HuH-7.5 (cell line): ENCODE results near the gene MED31.
"Not testable (repeated sequence)": the region's sequence is repeated elsewhere in the genome, so short reads cannot be mapped to it uniquely, and the experiment has no call there.

Source experiments
- DNase-seq: peaks from one replicate; pipeline ENCODE4 v3.0.0; 2011; ENCODE audit warnings: low spot score

MED31 gene

DNA sequence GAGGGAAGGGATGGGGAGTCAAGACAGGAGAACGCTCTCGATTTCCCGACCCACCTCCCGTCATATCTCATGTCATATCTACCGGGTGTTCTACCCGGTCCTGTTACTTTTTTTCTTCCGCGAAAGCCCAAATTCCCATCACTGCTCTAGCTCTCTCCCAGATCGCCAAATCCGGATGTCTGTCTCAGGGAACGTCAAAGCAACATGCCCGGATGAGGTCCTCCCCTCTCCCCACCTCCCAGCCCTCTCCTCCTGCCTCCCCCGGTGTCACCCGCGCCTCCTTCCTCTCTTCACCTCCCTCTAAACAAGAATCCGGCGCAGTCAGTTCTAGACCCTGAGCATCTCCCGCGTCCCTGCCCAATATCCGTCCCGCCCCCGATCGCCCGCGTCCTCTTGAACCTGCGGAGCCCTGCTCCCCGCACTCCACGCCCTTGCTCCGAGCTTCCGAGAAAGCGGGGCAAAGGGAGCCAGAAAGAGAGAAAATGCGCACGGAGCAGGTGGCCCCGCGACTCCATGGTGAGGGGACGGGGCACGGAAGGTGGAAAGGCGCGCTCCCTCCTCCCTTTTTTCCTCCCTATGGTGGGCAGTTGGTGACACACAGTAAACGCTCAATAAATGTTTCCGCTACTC lies 4.4 kb upstream of the MED31 start:
- DNase-seq, result not testable (repeated sequence)

- DNase-seq, result no peak
Observed at GRCh38 chr17:6654841-6655731, 3.7 kb upstream of the MED31 start.

DNA sequence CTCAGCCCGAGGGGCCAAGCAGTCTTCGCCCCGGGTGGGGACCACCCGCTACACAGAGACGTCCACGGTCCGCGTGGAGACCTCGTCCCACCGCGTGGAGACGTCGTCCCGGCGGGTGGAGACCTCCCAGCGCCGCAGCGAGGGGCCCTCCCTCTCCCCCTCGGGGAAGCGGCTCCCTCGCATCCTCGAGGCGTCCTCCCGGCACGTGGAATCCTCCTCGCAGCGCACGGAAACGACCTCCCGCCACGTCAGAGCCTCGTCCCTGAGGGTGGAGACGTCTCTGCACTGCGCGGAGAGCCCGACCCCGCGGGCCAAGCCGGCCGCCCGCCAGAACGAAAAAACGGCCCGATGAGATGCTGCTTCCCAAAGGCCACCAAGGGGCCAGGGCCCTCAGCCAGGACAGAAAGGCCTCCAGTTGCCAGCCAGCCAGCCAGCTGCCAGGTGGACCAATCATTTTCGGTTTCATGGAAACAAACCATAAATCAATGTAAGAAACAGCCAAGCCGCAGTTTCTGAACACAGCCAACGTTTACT lies 581 bp upstream of the MED31 start:
- peak; percentile 48 for DNase-seq

- no peak for DNase-seq
Observed at GRCh38 chr17:6648181-6648580, 3.2 kb downstream of the MED31 start.

DNA sequence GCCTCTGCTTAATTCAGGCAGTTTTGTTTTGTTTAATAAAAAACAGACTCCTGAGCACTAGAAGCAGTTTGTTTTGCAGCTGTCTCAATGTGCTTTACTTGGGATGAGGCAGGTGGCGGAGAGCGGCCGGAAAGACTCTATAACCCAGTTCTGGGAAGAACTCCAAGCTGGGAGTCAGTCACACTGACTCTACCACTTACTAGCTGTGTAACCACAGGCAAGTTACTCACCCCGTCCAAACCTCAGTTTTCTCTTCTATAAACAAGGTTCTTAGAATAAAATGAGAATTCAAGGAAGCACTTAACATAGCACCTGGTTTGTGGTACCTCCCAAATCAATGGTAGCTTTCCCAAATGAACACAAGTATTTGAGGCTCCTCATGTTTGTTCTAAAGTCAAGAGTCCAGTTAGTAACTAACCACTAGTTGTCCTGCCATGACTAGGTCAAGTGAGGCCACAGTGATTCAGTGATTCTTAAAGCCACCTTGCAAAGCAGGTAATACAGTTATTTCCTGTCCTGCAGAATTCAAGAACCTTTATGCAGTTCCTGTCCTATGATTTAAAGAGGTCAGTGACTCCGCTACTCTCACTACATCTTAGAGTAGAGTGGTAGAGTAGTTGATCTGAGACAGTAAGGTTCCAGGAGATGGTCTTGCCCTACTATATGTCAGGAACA lies 7.8 kb downstream of the MED31 start:
- no peak for DNase-seq

- no peak for DNase-seq
Observed at GRCh38 chr17:6642592-6642991, 8.8 kb downstream of the MED31 start.

DNA sequence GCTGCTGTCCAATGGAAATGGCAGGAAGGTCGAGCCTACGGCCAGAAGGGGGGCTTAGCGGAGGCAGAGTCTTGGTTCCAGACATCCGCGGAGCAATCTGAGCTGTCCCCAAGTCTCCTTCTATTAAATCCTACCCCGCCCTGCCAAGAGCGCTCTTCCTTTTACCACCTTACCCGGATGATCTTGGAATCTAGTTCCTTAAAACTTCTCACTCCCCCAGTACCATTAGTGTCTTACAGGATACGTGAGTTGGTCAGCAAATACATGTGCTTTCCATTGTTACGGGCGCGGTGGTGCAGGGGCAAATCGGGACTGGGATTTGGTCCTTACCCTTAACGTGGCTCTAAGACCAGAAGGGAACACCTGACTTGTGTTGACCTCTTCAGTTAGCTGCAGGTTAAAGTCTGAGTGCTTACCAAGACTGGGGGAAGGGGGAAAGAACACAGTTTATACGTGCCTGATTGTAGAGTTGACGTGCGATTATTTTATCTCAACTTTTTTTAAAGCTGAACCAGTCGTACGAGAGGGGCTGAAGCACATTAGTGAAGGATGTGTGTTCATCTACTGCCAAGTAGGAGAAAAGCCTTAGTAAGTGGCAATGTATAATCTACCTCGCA lies 10.1 kb downstream of the MED31 start:
- DNase-seq, result no peak

DNA sequence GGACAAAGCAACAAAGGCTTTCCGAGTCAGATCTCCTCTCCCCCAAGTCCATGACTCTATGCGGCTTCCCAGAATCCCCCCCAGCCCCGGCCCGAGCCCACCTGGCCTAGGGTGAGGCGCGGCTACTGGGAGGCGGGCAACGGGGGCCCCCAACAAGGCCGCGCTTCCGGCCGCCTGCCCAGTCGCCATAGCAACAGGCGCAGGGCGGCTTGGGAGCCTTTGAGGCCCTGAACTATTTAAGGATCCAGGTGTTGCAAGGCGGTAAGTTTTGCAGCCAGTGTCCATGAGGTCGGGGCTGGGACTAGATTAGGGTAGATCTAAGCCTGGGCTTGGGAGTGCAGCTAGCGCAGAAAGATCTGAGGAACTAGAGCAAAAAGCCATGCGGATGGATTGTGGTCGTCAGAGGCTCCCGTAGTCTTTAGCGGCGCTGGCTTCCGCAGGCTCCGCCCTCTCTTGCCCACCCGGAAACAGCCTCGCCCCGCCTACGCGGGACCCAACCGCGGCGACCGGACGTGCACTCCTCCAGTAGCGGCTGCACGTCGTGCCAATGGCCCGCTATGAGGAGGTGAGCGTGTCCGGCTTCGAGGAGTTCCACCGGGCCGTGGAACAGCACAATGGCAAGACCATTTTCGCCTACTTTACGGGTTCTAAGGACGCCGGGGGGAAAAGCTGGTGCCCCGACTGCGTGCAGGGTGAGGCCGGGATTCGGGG lies 10.7 kb downstream of the MED31 start, which contains the start of the genes KIAA0753 and TXNDC17:
TSS of gene KIAA0753 (minus strand) at position 176 of the 711 bp plus-strand sequence. CDS start 5,608 bp downstream, outside the sequence.
TSS of gene TXNDC17 (plus strand) at position 525 of the 711 bp plus-strand sequence. CDS start at position 548, 23 bp downstream.
- DNase-seq, result peak; percentile 48

DNA sequence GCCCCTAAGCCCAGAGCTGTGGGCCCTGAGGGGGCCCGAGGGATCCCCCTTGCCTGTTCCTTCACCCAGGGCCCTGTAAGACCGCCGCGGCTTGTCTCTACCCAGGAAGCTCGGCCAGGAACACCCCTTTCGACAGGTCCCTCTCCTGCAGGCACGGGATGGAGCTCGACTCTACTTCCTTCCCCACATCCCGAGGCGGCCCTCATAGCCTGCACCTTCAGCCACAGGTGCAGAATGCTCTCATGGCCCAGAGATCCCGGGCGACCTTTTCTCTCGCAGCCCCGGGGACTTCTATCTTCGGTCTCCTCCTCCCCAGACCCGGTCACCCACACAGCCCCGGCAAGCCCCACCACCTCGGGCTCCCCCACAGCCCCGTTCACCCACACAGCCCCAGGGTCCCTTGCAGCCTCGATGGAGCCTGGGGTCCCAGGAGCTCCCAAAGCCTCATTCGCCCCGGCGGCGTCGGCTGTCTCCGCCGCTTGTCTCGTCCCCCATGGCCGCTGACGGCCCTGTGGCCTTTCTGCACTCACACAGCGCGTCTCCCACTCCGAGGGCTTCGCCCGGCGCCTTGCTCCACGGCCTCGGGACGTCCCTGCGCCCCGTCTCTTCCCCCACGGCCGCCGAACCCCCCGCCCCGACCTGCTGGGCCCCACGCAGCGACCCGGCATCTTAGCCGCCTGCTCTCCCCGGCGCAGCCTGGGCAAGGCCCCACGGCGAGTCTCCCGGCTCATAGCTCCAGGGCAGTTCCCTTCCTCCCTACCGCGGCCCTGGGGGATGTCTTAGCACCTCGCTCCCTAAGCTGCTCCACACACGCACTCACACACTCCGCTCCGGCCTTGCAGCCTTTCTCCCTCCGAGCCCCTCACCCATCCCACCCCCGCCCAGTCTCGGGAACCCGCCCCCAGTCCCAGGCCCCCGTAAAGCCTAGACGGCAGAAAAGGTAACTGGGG lies 11.5 kb downstream of the MED31 start:
- no peak for DNase-seq

GRCh38 chr17:6639014-6639585 lies 12.3 kb downstream of the MED31 start:
- DNase-seq, result no peak

- no peak for DNase-seq
Observed at GRCh38 chr17:6638046-6638908, 13.1 kb downstream of the MED31 start.

- no peak for DNase-seq
Observed at GRCh38 chr17:6637458-6637840, 14.0 kb downstream of the MED31 start.

- DNase-seq, result no peak
Observed at GRCh38 chr17:6636616-6637457, 14.6 kb downstream of the MED31 start.

- DNase-seq, result no peak
Observed at GRCh38 chr17:6636105-6636504, 15.3 kb downstream of the MED31 start.

- DNase-seq, result no peak
Observed at GRCh38 chr17:6633263-6633662, 18.1 kb downstream of the MED31 start.

- no peak for DNase-seq
Observed at GRCh38 chr17:6632530-6632929, 18.9 kb downstream of the MED31 start.

DNA sequence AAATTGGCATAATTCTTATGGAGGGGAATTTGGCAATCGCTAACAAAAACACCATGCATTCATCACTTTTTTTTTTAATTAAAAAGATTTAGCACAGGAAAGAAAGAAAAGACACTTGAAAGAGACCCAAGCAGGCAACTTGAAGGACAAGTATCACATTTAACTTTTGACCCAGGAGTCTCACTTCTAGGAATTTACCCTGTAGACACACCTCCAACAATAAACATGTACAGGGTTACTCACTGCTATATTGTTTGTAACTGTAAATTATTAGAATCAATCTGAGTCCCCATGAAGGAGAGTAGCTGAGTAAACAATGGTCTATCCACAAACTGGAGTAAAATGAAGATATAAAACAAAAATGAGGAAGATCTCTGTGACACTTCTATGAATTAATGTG lies 21.0 kb downstream of the MED31 start:
- DNase-seq, result no peak

- DNase-seq, result no peak
Observed at GRCh38 chr17:6627019-6627418, 24.4 kb downstream of the MED31 start.
